HG03135 (cell line): ENCODE data around the gene PAFAH1B1.
A peak's percentile ranks its signal among the peaks of the same experiment; 100 is the strongest.
"Not testable (repeated sequence)": the region's sequence is repeated elsewhere in the genome, so short reads cannot be mapped to it uniquely, and the experiment has no call there.

ENCODE experiments used
- ATAC-seq: cut with Tn5 transposase; IDR thresholded peaks from one replicate; pipeline ENCODE4 v1.9.1; 2021; ENCODE audit warnings: mild to moderate bottlenecking, moderate library complexity; ENCODE audit not compliant: unreplicated experiment

Gene PAFAH1B1

GRCh38 chr17:2592971-2593820 lies at the start of gene PAFAH1B1:
TSS of gene PAFAH1B1 (plus strand) at chr17:2593654. CDS start at chr17:2638289, 44,635 bp downstream.
- peak; percentile 82 for ATAC-seq

GRCh38 chr17:2545393-2545792 lies 48.1 kb upstream of the PAFAH1B1 start:
- ATAC-seq, result no peak

DNA sequence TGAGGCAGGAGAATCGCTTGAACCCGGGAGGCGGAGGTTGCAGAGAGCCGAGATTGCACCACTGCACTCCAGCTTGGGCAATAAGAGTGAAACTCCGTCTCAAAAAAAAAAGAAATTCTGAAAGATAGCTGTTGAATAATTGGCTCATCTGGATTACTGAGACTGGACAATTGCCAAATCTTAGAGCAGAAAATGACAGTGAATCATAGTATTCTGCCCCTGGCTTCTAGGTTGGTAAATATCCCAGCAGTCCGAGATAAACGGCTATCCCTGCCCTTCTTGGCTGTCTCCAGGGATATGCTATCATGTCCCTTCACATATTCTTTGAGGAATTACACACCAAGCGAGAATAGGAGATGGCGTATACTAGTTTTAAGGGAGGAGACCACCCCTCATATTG lies 46.3 kb upstream of the PAFAH1B1 start:
- no peak for ATAC-seq

DNA sequence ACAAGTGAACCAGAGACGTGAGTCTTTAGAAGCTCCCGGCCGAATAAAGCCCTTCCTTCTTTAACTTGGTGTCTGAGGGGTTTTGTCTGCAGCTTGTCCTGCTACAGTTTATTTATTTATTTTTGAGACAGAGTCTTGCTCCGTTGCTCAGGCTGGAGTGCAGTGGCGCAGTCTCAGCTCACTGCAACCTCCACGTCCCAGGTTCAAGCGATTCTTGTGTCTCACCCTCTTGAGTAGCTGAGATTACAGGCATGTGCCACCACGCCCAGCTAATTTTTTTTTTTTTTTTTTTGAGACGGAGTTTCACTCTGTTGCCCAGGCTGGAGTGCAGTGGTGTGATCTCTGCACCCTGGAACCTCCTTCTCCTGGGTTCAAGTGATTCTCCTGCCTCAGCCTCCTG lies 45.4 kb upstream of the PAFAH1B1 start:
- ATAC-seq, result not testable (repeated sequence)

- no peak for ATAC-seq
Observed at GRCh38 chr17:2549392-2550211, 43.9 kb upstream of the PAFAH1B1 start.

DNA sequence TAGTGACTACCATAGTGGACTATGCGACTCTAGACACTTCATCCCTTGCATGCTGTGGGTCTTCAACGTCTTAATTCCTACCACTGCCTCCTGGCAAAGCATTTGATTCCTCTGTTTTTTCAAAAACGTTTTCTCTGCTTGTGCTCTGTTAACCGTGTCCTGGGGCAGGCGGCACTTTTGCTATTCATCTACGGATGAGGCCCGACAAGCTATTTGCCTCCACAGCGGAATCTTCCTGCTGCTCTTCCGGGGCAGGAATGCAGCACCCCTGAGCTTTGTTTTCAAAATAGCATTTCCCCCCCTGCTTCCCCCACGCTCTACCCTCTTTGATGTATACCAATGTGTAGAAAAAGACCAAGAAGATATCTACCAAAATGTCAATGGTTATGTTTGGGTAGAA lies 42.0 kb upstream of the PAFAH1B1 start:
- no peak for ATAC-seq

- no peak for ATAC-seq
Observed at GRCh38 chr17:2551928-2552327, 41.5 kb upstream of the PAFAH1B1 start.

- ATAC-seq, result no peak
Observed at GRCh38 chr17:2560658-2561057, 32.8 kb upstream of the PAFAH1B1 start.

DNA sequence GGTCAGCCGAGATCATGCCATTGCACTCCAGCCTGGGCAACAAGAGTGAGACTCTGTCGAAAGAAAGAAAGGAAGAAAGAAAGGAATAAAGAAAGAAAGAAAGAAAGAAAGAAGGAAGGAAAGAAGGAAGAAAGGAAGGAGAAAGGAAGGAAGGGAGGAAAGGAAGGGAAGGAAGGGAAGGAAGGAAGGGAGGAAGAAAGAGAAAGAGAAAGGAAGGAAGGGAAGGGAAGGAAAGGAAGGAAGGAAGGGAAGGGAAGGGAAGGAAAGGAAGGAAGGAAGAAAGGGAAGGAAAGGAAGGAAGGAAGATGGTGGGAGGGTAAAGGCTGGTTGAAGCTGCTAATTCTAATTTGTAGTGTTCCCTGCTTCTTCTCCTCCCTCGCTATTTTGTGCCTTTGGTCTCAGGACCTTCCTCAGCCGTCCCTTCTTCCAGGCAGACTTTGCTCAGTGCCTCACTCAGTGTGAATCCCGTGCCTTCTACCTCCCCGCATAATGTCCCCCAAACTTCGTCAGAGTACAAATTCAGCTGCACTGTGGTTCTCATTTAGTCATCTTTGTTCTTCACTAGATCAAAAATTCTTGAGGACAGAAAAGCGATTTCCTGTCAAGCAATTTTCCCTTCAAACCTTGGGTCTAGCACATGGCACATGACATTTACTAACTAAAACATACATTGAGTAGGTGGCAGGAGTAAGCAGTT lies 31.1 kb upstream of the PAFAH1B1 start:
- no peak for ATAC-seq

GRCh38 chr17:2563061-2563460 lies 30.4 kb upstream of the PAFAH1B1 start:
- ATAC-seq, result no peak

DNA sequence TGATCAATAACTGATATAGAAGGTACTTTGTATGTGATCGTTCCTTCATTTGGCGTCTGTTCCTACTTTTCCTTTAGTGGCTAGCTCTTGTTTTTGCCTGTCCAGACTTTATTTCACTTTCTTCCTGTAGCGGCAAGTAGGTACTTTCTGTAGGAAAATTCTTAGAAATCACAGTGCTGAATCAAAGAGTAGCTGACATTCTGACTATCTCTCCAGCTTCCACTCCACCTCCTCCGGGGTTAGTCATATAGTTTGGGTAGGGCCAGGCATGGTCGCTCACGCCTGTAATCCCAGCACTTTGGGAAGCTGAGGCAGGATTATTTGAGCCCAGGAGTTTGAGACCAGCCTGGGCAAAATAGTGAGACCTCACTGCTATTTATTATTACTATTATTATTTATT lies 29.9 kb upstream of the PAFAH1B1 start:
- no peak for ATAC-seq

- ATAC-seq, result no peak
Observed at GRCh38 chr17:2564877-2565276, 28.6 kb upstream of the PAFAH1B1 start.

- no peak for ATAC-seq
Observed at GRCh38 chr17:2566056-2566455, 27.4 kb upstream of the PAFAH1B1 start.

DNA sequence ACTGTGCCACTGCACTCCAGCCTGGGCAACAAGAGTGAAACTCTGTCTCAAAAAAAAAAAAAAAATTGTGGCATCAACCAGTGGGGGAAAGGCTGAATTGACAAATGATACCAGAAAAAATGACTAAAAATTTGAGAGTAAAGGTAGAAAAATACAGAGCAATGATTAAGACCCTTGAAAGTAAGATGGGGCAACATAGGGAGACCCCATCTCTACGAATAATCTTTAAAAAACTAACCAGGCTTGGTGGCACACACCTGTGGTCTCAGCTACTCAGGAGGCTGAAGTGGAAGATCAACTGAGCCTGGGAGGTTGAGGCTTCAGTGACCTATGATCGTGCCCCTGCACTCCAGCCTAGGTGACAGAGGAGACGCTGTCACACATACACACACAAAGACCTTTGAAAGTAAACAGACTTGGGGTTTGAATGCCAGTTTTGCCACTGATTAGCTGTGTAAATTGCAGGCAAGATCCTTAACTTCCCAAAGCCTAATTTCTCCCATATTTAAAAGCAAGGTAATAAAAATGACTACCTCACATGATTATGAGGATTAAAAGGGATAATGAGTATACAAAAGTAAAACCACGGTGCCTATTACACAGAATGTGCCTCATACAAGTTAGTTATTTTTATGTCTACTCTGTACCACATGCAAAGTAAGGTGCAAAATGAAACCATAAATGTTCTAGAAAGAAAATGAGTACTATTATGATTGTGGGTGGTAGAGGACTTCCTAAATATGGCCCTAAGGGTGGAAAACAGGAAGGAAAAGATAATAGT lies 21.7 kb upstream of the PAFAH1B1 start:
- peak; percentile 94 for ATAC-seq

- ATAC-seq, result not testable (repeated sequence)
Observed at GRCh38 chr17:2572304-2572609, 21.2 kb upstream of the PAFAH1B1 start.

DNA sequence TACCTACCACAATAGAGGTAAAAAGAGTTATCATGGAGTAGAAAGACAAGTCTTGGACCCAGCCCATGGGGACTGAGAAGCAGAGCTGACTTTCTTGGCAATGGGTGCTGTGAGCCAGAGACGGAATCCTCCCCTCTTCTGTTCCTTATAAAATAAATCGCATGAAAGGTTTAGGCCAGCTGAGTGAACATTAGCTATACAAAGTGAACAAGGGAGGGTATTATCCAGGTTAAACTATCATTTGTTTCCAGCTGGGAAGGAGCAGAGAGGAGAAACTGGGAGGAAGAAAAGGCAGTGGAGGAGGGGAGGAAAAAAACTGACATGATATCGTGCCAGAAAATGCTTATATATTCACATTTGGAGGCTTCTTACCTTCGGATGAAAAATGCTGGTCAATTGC lies 13.3 kb upstream of the PAFAH1B1 start:
- ATAC-seq, result no peak

DNA sequence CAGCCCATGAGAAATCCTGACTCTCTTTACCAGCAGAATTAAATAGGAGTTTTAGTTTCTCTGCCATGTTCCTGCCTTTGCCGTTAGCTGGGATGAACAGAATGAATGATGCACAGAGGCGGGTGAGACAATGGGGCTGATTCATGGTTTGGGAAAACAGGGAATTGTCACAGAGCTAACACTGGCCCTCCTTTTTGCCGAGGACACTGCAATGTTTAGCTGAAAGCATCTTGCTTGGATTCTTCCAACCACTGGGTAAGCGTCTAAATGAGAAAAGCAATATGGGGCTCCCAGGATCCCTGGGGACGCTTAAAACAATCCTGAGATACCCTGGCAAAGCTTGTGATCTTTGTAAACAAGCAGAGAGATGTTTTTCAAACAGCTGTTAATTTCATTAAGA lies 12.8 kb upstream of the PAFAH1B1 start:
- ATAC-seq, result no peak

DNA sequence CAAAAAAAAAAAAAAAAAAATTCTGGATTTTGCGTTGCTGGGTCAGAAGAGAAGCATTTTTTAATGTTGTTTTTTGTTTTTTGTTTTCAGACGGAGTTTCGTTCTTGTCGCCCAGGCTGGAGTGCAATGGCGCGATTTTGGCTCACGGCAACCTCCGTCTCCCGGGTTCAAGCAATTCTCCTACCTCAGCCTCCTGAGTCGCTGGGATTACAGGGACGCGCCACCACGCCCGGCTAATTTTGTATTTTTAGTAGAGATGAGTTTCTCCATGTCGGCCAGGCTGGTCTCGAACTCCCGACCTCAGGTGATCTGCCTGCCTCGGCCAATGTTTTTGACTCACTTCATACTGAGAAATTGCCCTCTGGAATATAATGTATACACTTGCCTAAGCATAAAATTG lies 11.0 kb upstream of the PAFAH1B1 start:
- no peak for ATAC-seq

DNA sequence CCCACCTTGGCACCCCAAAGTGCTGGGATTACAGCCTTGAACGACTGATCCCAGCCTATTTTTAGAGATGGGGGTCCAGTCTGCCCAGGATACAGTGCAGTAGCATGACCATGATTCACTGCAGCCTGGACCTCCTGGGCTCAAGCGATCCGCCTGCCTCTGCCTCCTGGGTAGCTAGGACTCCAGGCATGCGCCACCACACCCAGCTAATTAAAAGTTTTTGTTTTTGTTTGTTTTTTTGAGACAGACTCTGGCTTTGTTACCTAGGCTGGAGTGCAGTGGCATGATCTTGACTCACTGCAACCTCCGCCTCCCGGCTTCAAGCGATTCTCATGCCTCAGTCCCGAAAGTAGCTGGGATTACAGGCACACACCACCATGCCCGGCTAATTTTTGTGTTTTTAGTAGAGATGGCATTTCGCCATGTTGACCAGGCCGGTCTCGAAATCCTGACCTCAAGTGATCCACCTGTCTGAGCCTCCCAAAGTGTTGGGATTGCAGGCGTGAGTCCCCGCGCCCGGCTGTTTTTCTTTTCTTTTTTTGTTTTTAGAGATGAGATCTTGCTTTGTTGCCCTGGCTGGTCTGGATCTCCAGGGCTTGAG lies 2.3 kb upstream of the PAFAH1B1 start:
- no peak for ATAC-seq
